Suprapubic skin (tissue), 3 donors: ENCODE results near the gene DEGS1.

Experiments used
- POLR2A ChIP-seq, 2 donors: fragments of 450-650 bp; IDR thresholded peaks; one replicate each; pipeline ENCODE4 v1.6.1; 2017; ENCODE audit warnings: antibody characterized with exemption in 2 of 2, mild to moderate bottlenecking in 2 of 2, moderate library complexity in 2 of 2
- TF ChIP-seq, protein P1 (sequence below), 2 donors: fragments of 200-600 bp in 1 of 2; fragments of 450-650 bp in 1 of 2; sonication (generic) in 1 of 2; IDR thresholded peaks; one replicate each; pipeline ENCODE4 v1.5.1; 2016 to 2019; ENCODE audit warnings: antibody characterized with exemption in 2 of 2, mild to moderate bottlenecking in 1 of 2, moderate library complexity in 1 of 2

GRCh38 chr1:224159541-224159940 is 23.5 kb upstream of the DEGS1 start:
- TF ChIP-seq, protein P1, sequence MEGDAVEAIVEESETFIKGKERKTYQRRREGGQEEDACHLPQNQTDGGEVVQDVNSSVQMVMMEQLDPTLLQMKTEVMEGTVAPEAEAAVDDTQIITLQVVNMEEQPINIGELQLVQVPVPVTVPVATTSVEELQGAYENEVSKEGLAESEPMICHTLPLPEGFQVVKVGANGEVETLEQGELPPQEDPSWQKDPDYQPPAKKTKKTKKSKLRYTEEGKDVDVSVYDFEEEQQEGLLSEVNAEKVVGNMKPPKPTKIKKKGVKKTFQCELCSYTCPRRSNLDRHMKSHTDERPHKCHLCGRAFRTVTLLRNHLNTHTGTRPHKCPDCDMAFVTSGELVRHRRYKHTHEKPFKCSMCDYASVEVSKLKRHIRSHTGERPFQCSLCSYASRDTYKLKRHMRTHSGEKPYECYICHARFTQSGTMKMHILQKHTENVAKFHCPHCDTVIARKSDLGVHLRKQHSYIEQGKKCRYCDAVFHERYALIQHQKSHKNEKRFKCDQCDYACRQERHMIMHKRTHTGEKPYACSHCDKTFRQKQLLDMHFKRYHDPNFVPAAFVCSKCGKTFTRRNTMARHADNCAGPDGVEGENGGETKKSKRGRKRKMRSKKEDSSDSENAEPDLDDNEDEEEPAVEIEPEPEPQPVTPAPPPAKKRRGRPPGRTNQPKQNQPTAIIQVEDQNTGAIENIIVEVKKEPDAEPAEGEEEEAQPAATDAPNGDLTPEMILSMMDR (IDR thresholded peaks at IDR 0.05): no peak
- TF ChIP-seq POLR2A (IDR thresholded peaks at IDR 0.05): no peak
